ENCODE measurements around the gene MKLN1. TPM values are rescaled to one million over a fixed set of nuclear protein-coding genes. Genes with fewer than 3 reads are reported as not detected.
A peak's percentile ranks its signal among the peaks of the same experiment; 100 is the strongest.
"Not testable (repeated sequence)": the region's sequence is repeated elsewhere in the genome, so short reads cannot be mapped to it uniquely, and the experiment has no call there.

Gene MKLN1
- total and polyA plus RNA-seq, 2 experiments from 2014 or later, result 33.8 to 59.3 TPM

- Histone ChIP-seq H2AFZ (no peak overlapping the region), H3K27me3 (no peaks in the 10 kb centered on the region), H3K4me3 (no peak overlapping the region), H3K4me2 (no peak overlapping the region), H3K79me2 (no peaks in the 10 kb centered on the region), H3K4me1 (ENCODE audit: insufficient read depth) (no peaks in the 10 kb centered on the region), H3K9me2 (replicated peaks; ENCODE audit: insufficient read depth) (no peaks in the 10 kb centered on the region), H3K36me3 (replicated peaks; ENCODE audit: insufficient read depth, low read depth) (no peaks in the 10 kb centered on the region), H3K27ac (peak overlapping the region; percentile 17), H4K20me1 (ENCODE audit: insufficient read depth, poor library complexity, severe bottlenecking) (no peaks in the 10 kb centered on the region), H3K9me3 (ENCODE audit: low read depth) (no peaks in the 10 kb centered on the region)
- TF ChIP-seq CTCF (IDR thresholded peaks at IDR 0.05; ENCODE audit: poor library complexity), result no peak
- TF ChIP-seq EZH2 (IDR thresholded peaks at IDR 0.05; ENCODE audit: borderline replicate concordance), result no peak
- no peak for TF ChIP-seq EZH2phosphoT487 (IDR thresholded peaks at IDR 0.05; ENCODE audit: low read depth, severe bottlenecking, unreplicated experiment)
- peak; percentile 7 for DNase-seq (ENCODE audit: low spot score)
- 100% methylated on average over 1 of the region's 1 CpG for WGBS (ENCODE audit: low lambda C conversion rate, missing lambda C conversion rate)
These were observed 131.6 kb downstream of the MKLN1 start for GRCh38 chr7:131459256-131459655.

GRCh38 chr7:131462059-131462458 is 134.4 kb downstream of the MKLN1 start:
- H3K9me3 ChIP-seq (ENCODE audit: low read depth), result no peaks in the 10 kb centered on the region
- no peak overlapping the region for H3K27ac ChIP-seq
- 94% methylated on average over 3 of the region's 3 CpGs for WGBS (ENCODE audit: low lambda C conversion rate, missing lambda C conversion rate)
- no peaks in the 10 kb centered on the region for H3K4me1 ChIP-seq (ENCODE audit: insufficient read depth)
- H3K9me2 ChIP-seq (replicated peaks; ENCODE audit: insufficient read depth), result no peaks in the 10 kb centered on the region
- no peak overlapping the region for H3K4me2 ChIP-seq
- H3K27me3 ChIP-seq, result no peaks in the 10 kb centered on the region
- TF ChIP-seq CTCF (IDR thresholded peaks at IDR 0.05; ENCODE audit: poor library complexity) (no peak), EZH2phosphoT487 (IDR thresholded peaks at IDR 0.05; ENCODE audit: low read depth, severe bottlenecking, unreplicated experiment) (no peak), EZH2 (IDR thresholded peaks at IDR 0.05; ENCODE audit: borderline replicate concordance) (no peak)
- no peak overlapping the region for H3K4me3 ChIP-seq
- no peak overlapping the region for H2AFZ ChIP-seq
- H4K20me1 ChIP-seq (ENCODE audit: insufficient read depth, poor library complexity, severe bottlenecking), result no peaks in the 10 kb centered on the region
- no peaks in the 10 kb centered on the region for H3K79me2 ChIP-seq
- DNase-seq (ENCODE audit: low spot score), result no peak
- no peaks in the 10 kb centered on the region for H3K36me3 ChIP-seq (replicated peaks; ENCODE audit: insufficient read depth, low read depth)

GRCh38 chr7:131462715-131463114 is 135.0 kb downstream of the MKLN1 start:
- not testable (repeated sequence) for H2AFZ ChIP-seq; H3K4me2 ChIP-seq; H4K20me1 ChIP-seq (ENCODE audit: insufficient read depth, poor library complexity, severe bottlenecking); H3K36me3 ChIP-seq (replicated peaks; ENCODE audit: insufficient read depth, low read depth); H3K79me2 ChIP-seq; H3K4me1 ChIP-seq (ENCODE audit: insufficient read depth); H3K4me3 ChIP-seq; H3K27ac ChIP-seq; H3K9me3 ChIP-seq (ENCODE audit: low read depth); H3K9me2 ChIP-seq (replicated peaks; ENCODE audit: insufficient read depth); DNase-seq (ENCODE audit: low spot score); H3K27me3 ChIP-seq

GRCh38 chr7:131466735-131467365 is 139.2 kb downstream of the MKLN1 start:
- 89% methylated on average over 12 of the region's 12 CpGs for WGBS (ENCODE audit: low lambda C conversion rate, missing lambda C conversion rate)
- Histone ChIP-seq H3K36me3 (replicated peaks; ENCODE audit: insufficient read depth, low read depth) (no peaks in the 10 kb centered on the region), H3K27me3 (no peaks in the 10 kb centered on the region), H3K27ac (no peak overlapping the region), H4K20me1 (ENCODE audit: insufficient read depth, poor library complexity, severe bottlenecking) (no peaks in the 10 kb centered on the region), H2AFZ (no peak overlapping the region), H3K4me3 (no peak overlapping the region), H3K4me1 (ENCODE audit: insufficient read depth) (no peaks in the 10 kb centered on the region), H3K4me2 (no peak overlapping the region), H3K9me3 (ENCODE audit: low read depth) (no peaks in the 10 kb centered on the region), H3K9me2 (replicated peaks; ENCODE audit: insufficient read depth) (no peaks in the 10 kb centered on the region), H3K79me2 (peaks cover 3% of the 10 kb centered on the region)
- DNase-seq (ENCODE audit: low spot score), result no peak
- TF ChIP-seq EZH2phosphoT487 (IDR thresholded peaks at IDR 0.05; ENCODE audit: low read depth, severe bottlenecking, unreplicated experiment) (no peak), CTCF (IDR thresholded peaks at IDR 0.05; ENCODE audit: poor library complexity) (no peak), EZH2 (IDR thresholded peaks at IDR 0.05; ENCODE audit: borderline replicate concordance) (no peak)
